DOHH2 (cell line): ENCODE measurements around the gene CREB3L2.

Experiments
- H3F3A ChIP-seq: fragments of 200-600 bp; sonication (generic), shearing (Covaris generic); 2 replicates; pipeline ENCODE4 v1.6.0; 2016; ENCODE audit warnings: antibody characterized with exemption, mild to moderate bottlenecking; ENCODE audit not compliant: control insufficient read depth, insufficient read depth
- H3K27ac ChIP-seq: fragments of 200-600 bp; sonication (generic); 2 replicates; pipeline ENCODE4 v1.5.1; 2014; ENCODE audit warnings: low read depth, mild to moderate bottlenecking, low read length, moderate library complexity
- H3K27me3 ChIP-seq: fragments of 200-600 bp; sonication (generic); 2 replicates; pipeline ENCODE4 v1.6.1; 2014; ENCODE audit warnings: mild to moderate bottlenecking, low read length, mixed read lengths; ENCODE audit not compliant: control insufficient read depth
- H3K36me3 ChIP-seq: fragments of 200-600 bp; sonication (generic); 2 replicates; pipeline ENCODE4 v1.6.1; 2014; ENCODE audit warnings: mild to moderate bottlenecking, low read length, moderate library complexity, mixed read lengths; ENCODE audit not compliant: control insufficient read depth
- H3K4me1 ChIP-seq: fragments of 200-600 bp; sonication (generic); 2 replicates; pipeline ENCODE4 v1.6.1; 2014; ENCODE audit warnings: mild to moderate bottlenecking, low read length, mixed read lengths; ENCODE audit not compliant: control insufficient read depth
- H3K4me2 ChIP-seq: fragments of 200-600 bp; sonication (generic); 2 replicates; pipeline ENCODE4 v1.6.0; 2014; ENCODE audit warnings: mild to moderate bottlenecking, low read length, moderate library complexity
- H3K4me3 ChIP-seq: fragments of 200-600 bp; sonication (generic); 2 replicates; pipeline ENCODE4 v1.5.1; 2014; ENCODE audit warnings: mild to moderate bottlenecking, low read length, mixed read lengths
- H3K79me2 ChIP-seq: fragments of 200-600 bp; sonication (generic); 2 replicates; pipeline ENCODE4 v1.6.1; 2014; ENCODE audit warnings: mild to moderate bottlenecking, low read length, mixed read lengths; ENCODE audit not compliant: control insufficient read depth
- H3K9me2 ChIP-seq: fragments of 200-600 bp; sonication (generic); replicated peaks from 2 replicates; pipeline ENCODE4 v1.6.1; 2014; ENCODE audit warnings: mild to moderate bottlenecking, low read length, mixed read lengths; ENCODE audit not compliant: control insufficient read depth
- H3K9me3 ChIP-seq: fragments of 200-600 bp; sonication (generic); 2 replicates; pipeline ENCODE4 v1.6.1; 2014; ENCODE audit warnings: antibody characterized with exemption, low read length, mixed read lengths; ENCODE audit not compliant: control insufficient read depth, insufficient read depth
- H4K20me1 ChIP-seq: fragments of 200-600 bp; sonication (generic); 2 replicates; pipeline ENCODE4 v1.6.0; 2014; ENCODE audit warnings: low read depth, mild to moderate bottlenecking, antibody characterized with exemption, low read length, moderate library complexity; ENCODE audit not compliant: control insufficient read depth, insufficient read depth
- EZH2phosphoT487 ChIP-seq: fragments of 200-600 bp; sonication (generic); IDR thresholded peaks from 2 replicates; pipeline ENCODE4 v1.6.1; 2017; ENCODE audit warnings: borderline replicate concordance, mild to moderate bottlenecking, antibody characterized with exemption, low read length, moderate library complexity, mixed read lengths
- TF ChIP-seq, protein P1 (sequence below): fragments of 200-600 bp; sonication (generic); IDR thresholded peaks from one replicate; pipeline ENCODE4 v1.5.1; 2014; ENCODE audit warnings: antibody characterized with exemption, mild to moderate bottlenecking, low read depth, low read length; ENCODE audit not compliant: poor library complexity, severe bottlenecking

The CREB3L2 gene

DNA sequence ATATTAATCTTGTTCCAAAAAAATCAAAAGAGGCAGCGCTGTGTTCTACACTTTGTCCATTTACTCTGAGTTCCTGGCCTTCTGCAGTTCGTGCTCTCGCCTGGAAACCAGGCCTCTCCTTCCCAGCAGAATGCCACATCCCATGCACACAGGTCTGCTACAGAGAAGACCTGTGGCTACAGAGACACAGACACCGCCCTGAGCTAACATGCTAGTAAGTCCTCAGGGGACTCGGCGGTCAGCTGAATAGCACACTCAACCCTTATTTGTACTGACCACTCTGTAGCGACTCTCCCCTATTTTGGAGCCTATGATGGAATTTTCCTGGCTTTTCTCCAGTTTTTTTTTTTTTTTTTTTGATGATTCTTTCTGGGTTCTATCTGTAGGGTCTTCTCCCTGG lies 12.8 kb downstream of the CREB3L2 start:
- no peaks in the 10 kb centered on the region for H3F3A ChIP-seq
- no peaks in the 10 kb centered on the region for H4K20me1 ChIP-seq
- no peaks in the 10 kb centered on the region for H3K9me2 ChIP-seq
- no peaks in the 10 kb centered on the region for H3K4me1 ChIP-seq
- H3K9me3 ChIP-seq, result no peaks in the 10 kb centered on the region
- TF ChIP-seq, protein P1, sequence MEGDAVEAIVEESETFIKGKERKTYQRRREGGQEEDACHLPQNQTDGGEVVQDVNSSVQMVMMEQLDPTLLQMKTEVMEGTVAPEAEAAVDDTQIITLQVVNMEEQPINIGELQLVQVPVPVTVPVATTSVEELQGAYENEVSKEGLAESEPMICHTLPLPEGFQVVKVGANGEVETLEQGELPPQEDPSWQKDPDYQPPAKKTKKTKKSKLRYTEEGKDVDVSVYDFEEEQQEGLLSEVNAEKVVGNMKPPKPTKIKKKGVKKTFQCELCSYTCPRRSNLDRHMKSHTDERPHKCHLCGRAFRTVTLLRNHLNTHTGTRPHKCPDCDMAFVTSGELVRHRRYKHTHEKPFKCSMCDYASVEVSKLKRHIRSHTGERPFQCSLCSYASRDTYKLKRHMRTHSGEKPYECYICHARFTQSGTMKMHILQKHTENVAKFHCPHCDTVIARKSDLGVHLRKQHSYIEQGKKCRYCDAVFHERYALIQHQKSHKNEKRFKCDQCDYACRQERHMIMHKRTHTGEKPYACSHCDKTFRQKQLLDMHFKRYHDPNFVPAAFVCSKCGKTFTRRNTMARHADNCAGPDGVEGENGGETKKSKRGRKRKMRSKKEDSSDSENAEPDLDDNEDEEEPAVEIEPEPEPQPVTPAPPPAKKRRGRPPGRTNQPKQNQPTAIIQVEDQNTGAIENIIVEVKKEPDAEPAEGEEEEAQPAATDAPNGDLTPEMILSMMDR, result no peak
- TF ChIP-seq EZH2phosphoT487, result no peak
- H3K79me2 ChIP-seq, result no peaks in the 10 kb centered on the region
- H3K36me3 ChIP-seq, result no peaks in the 10 kb centered on the region
- no peak overlapping the region for H3K4me3 ChIP-seq
- H3K4me2 ChIP-seq, result no peak overlapping the region
- no peaks in the 10 kb centered on the region for H3K27me3 ChIP-seq
- no peak overlapping the region for H3K27ac ChIP-seq

DNA sequence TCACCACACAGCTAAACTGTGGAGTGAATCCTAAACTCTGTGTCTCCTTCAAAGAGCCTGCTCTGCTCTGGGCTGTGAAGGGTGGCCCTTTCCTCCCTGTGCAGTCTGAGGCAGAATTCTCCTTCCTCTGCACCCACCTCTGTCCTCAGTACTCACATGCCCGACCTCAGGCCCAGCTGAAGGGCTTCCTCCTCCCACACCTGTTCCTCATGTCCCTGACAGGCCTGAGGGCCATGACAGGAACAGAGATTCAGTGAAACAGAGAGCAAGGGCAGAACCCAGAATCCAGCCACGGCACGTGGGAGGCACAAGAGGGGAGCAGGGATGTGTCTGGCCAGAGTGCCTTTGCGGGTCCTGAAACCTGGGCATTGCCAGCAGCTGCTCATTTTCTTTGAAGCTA lies 13.9 kb downstream of the CREB3L2 start:
- no peak overlapping the region for H3K4me2 ChIP-seq
- H3K27ac ChIP-seq, result no peak overlapping the region

DNA sequence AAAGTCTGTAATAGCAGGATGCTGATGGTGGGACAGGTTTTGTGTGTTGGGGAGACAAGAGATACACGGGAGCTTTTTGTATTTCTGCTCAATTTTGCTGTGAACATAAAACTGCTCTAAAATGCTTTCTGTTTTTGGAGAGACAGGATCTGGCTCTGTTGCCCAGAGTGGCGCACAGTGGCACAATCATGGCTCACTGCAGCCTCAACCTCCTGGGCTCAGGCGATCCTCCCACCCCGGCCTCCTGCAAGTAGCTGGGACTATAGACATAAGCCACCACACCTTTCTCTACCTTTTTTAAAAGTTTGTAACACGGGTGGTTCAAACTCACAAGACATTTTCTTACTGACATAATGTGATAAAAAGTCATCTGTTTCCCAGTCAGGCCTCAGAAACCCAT lies 14.3 kb downstream of the CREB3L2 start:
- Histone ChIP-seq H3K9me3 (no peaks in the 10 kb centered on the region), H3K4me3 (no peak overlapping the region), H3K36me3 (no peaks in the 10 kb centered on the region), H3K4me1 (no peaks in the 10 kb centered on the region), H3K27me3 (no peaks in the 10 kb centered on the region), H3K9me2 (no peaks in the 10 kb centered on the region), H3K79me2 (no peaks in the 10 kb centered on the region), H3K4me2 (no peak overlapping the region), H3K27ac (no peak overlapping the region), H3F3A (no peaks in the 10 kb centered on the region), H4K20me1 (no peaks in the 10 kb centered on the region)
- TF ChIP-seq, protein P1, result no peak
- no peak for TF ChIP-seq EZH2phosphoT487

More for the DNA sequence above, 13.9 kb downstream of the CREB3L2 start:
- no peaks in the 10 kb centered on the region for H3K79me2 ChIP-seq
- no peaks in the 10 kb centered on the region for H3F3A ChIP-seq
- no peaks in the 10 kb centered on the region for H3K27me3 ChIP-seq
- no peaks in the 10 kb centered on the region for H3K4me1 ChIP-seq
- H4K20me1 ChIP-seq, result no peaks in the 10 kb centered on the region
- TF ChIP-seq EZH2phosphoT487, result no peak
- TF ChIP-seq, protein P1, result no peak
- H3K9me2 ChIP-seq, result no peaks in the 10 kb centered on the region
- no peaks in the 10 kb centered on the region for H3K36me3 ChIP-seq
- no peaks in the 10 kb centered on the region for H3K9me3 ChIP-seq
- H3K4me3 ChIP-seq, result no peak overlapping the region

DNA sequence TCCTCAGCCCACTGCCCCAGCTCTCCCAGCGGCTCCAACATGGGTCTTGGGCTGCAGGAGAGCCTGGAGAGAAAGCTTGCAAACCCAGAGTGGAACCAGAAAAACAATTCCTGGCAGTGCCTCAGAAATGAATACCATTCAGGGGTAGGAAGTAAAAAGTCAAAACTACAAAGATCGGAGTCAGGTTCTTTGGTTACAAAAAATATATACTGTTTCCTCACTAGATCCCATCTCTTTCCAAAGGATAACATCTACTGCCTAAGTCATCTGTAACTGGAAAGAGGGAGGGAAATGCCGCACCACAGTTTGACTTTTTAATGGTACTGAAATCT lies 14.9 kb downstream of the CREB3L2 start:
- H3F3A ChIP-seq, result no peaks in the 10 kb centered on the region
- TF ChIP-seq EZH2phosphoT487, result no peak
- TF ChIP-seq, protein P1, result no peak
- H3K36me3 ChIP-seq, result no peaks in the 10 kb centered on the region

More for the DNA sequence above, 14.9 kb downstream of the CREB3L2 start:
- no peaks in the 10 kb centered on the region for H3K9me3 ChIP-seq
- no peaks in the 10 kb centered on the region for H3K27me3 ChIP-seq
- H3K4me3 ChIP-seq, result no peak overlapping the region
- no peaks in the 10 kb centered on the region for H3K79me2 ChIP-seq
- no peak overlapping the region for H3K27ac ChIP-seq
- H4K20me1 ChIP-seq, result no peaks in the 10 kb centered on the region
- H3K4me2 ChIP-seq, result no peak overlapping the region
- no peaks in the 10 kb centered on the region for H3K9me2 ChIP-seq
- H3K4me1 ChIP-seq, result no peaks in the 10 kb centered on the region
